IMR-90 (cell line): ENCODE data around the gene TAS2R30.

ENCODE experiments used
- CHD1 ChIP-seq: IDR thresholded peaks from 2 replicates; pipeline ENCODE4 v1.6.1; 2012; ENCODE audit warnings: low read depth, low read length, improper control_type of control experiment
- MAFK ChIP-seq: IDR thresholded peaks from 2 replicates; pipeline ENCODE4 v1.6.1; 2012; ENCODE audit warnings: low read depth, low read length, improper control_type of control experiment
- MAZ ChIP-seq: IDR thresholded peaks from 2 replicates; pipeline ENCODE4 v1.6.1; 2012; ENCODE audit warnings: low read depth, mild to moderate bottlenecking, low read length, improper control_type of control experiment, moderate library complexity, borderline replicate concordance
- NFE2L2 ChIP-seq: fragments of 150-350 bp; IDR thresholded peaks from 2 replicates; pipeline ENCODE4 v1.6.1; 2016; ENCODE audit warnings: low read depth, mild to moderate bottlenecking, low read length
- POLR2A ChIP-seq: IDR thresholded peaks from 2 replicates; pipeline ENCODE4 v1.6.1; 2012; ENCODE audit warnings: mild to moderate bottlenecking, low read depth, low read length
- RAD21 ChIP-seq: IDR thresholded peaks from 2 replicates; pipeline ENCODE4 v1.6.1; 2012; ENCODE audit warnings: low read length, improper control_type of control experiment
- RFX5 ChIP-seq: IDR thresholded peaks from 2 replicates; pipeline ENCODE4 v1.8.0; 2012; ENCODE audit warnings: low read depth, mild to moderate bottlenecking, low read length, moderate library complexity
- SMC3 ChIP-seq: fragments of 150-350 bp; IDR thresholded peaks from 2 replicates; pipeline ENCODE4 v1.6.1; 2016; ENCODE audit warnings: low read depth, mild to moderate bottlenecking, antibody characterized with exemption, low read length, moderate library complexity
- USF2 ChIP-seq: fragments of 150-350 bp; IDR thresholded peaks from 2 replicates; pipeline ENCODE4 v1.6.1; 2017; ENCODE audit warnings: mild to moderate bottlenecking, antibody characterized with exemption, low read length, low read depth
- TF ChIP-seq, protein P1 (sequence below): conservative IDR thresholded peaks from 2 replicates; pipeline ENCODE4 v1.5.1; 2012; ENCODE audit warnings: mild to moderate bottlenecking, low read depth, low read length, improper control_type of control experiment
- TF ChIP-seq, protein P2 (sequence below): fragments of 150-350 bp; IDR thresholded peaks from 2 replicates; pipeline ENCODE4 v1.6.1; 2016; ENCODE audit warnings: low read depth, mild to moderate bottlenecking, low read length, moderate library complexity, borderline replicate concordance

GRCh38 chr12:11134305-11134704 is at the start of gene TAS2R30:
- TF ChIP-seq, protein P1, sequence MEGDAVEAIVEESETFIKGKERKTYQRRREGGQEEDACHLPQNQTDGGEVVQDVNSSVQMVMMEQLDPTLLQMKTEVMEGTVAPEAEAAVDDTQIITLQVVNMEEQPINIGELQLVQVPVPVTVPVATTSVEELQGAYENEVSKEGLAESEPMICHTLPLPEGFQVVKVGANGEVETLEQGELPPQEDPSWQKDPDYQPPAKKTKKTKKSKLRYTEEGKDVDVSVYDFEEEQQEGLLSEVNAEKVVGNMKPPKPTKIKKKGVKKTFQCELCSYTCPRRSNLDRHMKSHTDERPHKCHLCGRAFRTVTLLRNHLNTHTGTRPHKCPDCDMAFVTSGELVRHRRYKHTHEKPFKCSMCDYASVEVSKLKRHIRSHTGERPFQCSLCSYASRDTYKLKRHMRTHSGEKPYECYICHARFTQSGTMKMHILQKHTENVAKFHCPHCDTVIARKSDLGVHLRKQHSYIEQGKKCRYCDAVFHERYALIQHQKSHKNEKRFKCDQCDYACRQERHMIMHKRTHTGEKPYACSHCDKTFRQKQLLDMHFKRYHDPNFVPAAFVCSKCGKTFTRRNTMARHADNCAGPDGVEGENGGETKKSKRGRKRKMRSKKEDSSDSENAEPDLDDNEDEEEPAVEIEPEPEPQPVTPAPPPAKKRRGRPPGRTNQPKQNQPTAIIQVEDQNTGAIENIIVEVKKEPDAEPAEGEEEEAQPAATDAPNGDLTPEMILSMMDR = no peak
- TF ChIP-seq, protein P2, sequence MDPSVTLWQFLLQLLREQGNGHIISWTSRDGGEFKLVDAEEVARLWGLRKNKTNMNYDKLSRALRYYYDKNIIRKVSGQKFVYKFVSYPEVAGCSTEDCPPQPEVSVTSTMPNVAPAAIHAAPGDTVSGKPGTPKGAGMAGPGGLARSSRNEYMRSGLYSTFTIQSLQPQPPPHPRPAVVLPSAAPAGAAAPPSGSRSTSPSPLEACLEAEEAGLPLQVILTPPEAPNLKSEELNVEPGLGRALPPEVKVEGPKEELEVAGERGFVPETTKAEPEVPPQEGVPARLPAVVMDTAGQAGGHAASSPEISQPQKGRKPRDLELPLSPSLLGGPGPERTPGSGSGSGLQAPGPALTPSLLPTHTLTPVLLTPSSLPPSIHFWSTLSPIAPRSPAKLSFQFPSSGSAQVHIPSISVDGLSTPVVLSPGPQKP = no peak
- TF ChIP-seq USF2 (no peak), POLR2A (no peak), MAZ (no peak), NFE2L2 (no peak), RFX5 (no peak), RAD21 (no peak), CHD1 (no peak), SMC3 (no peak), MAFK (no peak)
